Vagina (tissue), 2 donors: Measurements from ENCODE around the gene KRT23. TPM values are rescaled to one million over a fixed set of nuclear protein-coding genes. Genes with fewer than 3 reads are reported as not detected.
A peak's percentile ranks its signal among the peaks of the same experiment; 100 is the strongest.

Experiments used
- DNase-seq, 2 donors: peaks; one replicate each; pipeline ENCODE4 v3.0.0-alpha.2; 2017; ENCODE audit errors: extremely low spot score in 2 of 2
- H3K27ac ChIP-seq: fragments of 200-600 bp; sonication (generic); one replicate; pipeline ENCODE4 v1.5.1; 2019
- H3K27me3 ChIP-seq: fragments of 200-600 bp; sonication (generic); one replicate; pipeline ENCODE4 v1.5.1; 2019
- H3K36me3 ChIP-seq, 2 donors: fragments of 200-600 bp; sonication (generic); one replicate each; pipeline ENCODE4 v1.5.1; 2017 to 2019
- H3K4me1 ChIP-seq: fragments of 200-600 bp; sonication (generic); one replicate; pipeline ENCODE4 v1.5.1; 2019
- H3K4me3 ChIP-seq, 2 donors: fragments of 200-600 bp; sonication (generic); 1 replicate in 1 of 2; 2 replicates in 1 of 2; pipeline ENCODE4 v1.5.1; 2016 to 2019
- H3K9me3 ChIP-seq: fragments of 200-600 bp; sonication (generic); one replicate; pipeline ENCODE4 v1.5.1; 2019
- CTCF ChIP-seq, 3 experiments: fragments of 450-650 bp in 2 of 3; fragments of 200-600 bp in 1 of 3; sonication (generic) in 1 of 3; IDR thresholded peaks; one replicate each; pipeline ENCODE4 v1.5.1; 2017 to 2019; ENCODE audit warnings: antibody characterized with exemption in 3 of 3, mild to moderate bottlenecking in 2 of 3, moderate library complexity in 2 of 3
- POLR2A ChIP-seq, 2 donors: fragments of 450-650 bp; IDR thresholded peaks; one replicate each; pipeline ENCODE4 v1.6.1; 2017; ENCODE audit warnings: antibody characterized with exemption in 2 of 2, mild to moderate bottlenecking in 2 of 2, moderate library complexity in 2 of 2
- POLR2AphosphoS5 ChIP-seq, 2 donors: sonication (generic); formaldehyde crosslinking; IDR thresholded peaks; one replicate each; pipeline ENCODE4 v1.9.0; 2017; ENCODE audit warnings: antibody characterized with exemption in 2 of 2, mild to moderate bottlenecking in 2 of 2, low read depth in 1 of 2; ENCODE audit not compliant: insufficient read depth in 1 of 2
- intact Hi-C: fragments of 100-400 bp; cut with DNase I; formaldehyde crosslinking; loops from one replicate; pipeline ENCODE4 v1.15.1; 2023
- total RNA-seq: library from RNA; depleted of rRNA; stranded (reverse); fragments of >200 nt; gene quantifications from one replicate; pipeline ENCODE4 v1.2.3, GENCODE V29; 2016

The KRT23 gene
- total RNA-seq, 1 donor from 2014 or later: 0.98 TPM

- H3K4me1 ChIP-seq: peaks cover 41% of the 10 kb centered on the region
- H3K27ac ChIP-seq: peak overlapping the region; percentile 91
- intact Hi-C loops: loop anchor here (5.0 to 10.0 kb wide), 2 partner anchors 645 to 738 kb away; no protein-coding TSS in a partner anchor
- H3K36me3 ChIP-seq: no peaks in the 10 kb centered on the region
- no peaks in the 10 kb centered on the region for H3K9me3 ChIP-seq
- DNase-seq: no peak
- H3K27me3 ChIP-seq: no peaks in the 10 kb centered on the region
- TF ChIP-seq CTCF (IDR thresholded peaks at IDR 0.05) (no peak), POLR2AphosphoS5 (IDR thresholded peaks at IDR 0.05; ENCODE audit: insufficient read depth in 1 of 2, low read depth in 1 of 2) (no peak), POLR2A (IDR thresholded peaks at IDR 0.05) (no peak)
- H3K4me3 ChIP-seq: no peak overlapping the region
Measured at GRCh38 chr17:40909755-40910154, 27.7 kb downstream of the KRT23 start.

GRCh38 chr17:40909351-40909750 is 28.1 kb downstream of the KRT23 start:
- intact Hi-C loops: loop anchor here (5.0 kb wide), 1 partner anchor 738 kb away; no protein-coding TSS in a partner anchor
- peak in 1 of 2 donors; percentile 94 for DNase-seq
- H3K27ac ChIP-seq: peak overlapping the region; percentile 91
- no peaks in the 10 kb centered on the region for H3K27me3 ChIP-seq
- peaks cover 37% of the 10 kb centered on the region for H3K4me1 ChIP-seq
- H3K9me3 ChIP-seq: no peaks in the 10 kb centered on the region
- TF ChIP-seq CTCF (IDR thresholded peaks at IDR 0.05) (peak; percentile 60 to 91 (median 65)), POLR2AphosphoS5 (IDR thresholded peaks at IDR 0.05; ENCODE audit: insufficient read depth in 1 of 2, low read depth in 1 of 2) (peak in 1 of 2 donors; percentile 87), POLR2A (IDR thresholded peaks at IDR 0.05) (no peak)
- H3K4me3 ChIP-seq: no peak overlapping the region
- no peaks in the 10 kb centered on the region for H3K36me3 ChIP-seq

GRCh38 chr17:40906613-40907012 is 30.8 kb downstream of the KRT23 start:
- Histone ChIP-seq H3K27me3 (no peaks in the 10 kb centered on the region), H3K27ac (no peak overlapping the region), H3K36me3 (no peaks in the 10 kb centered on the region), H3K4me3 (no peak overlapping the region), H3K9me3 (no peaks in the 10 kb centered on the region), H3K4me1 (peaks cover 39% of the 10 kb centered on the region)
- DNase-seq: no peak
- intact Hi-C loops: loop anchor here (5.0 kb wide), 1 partner anchor 741 kb away; no protein-coding TSS in a partner anchor
- TF ChIP-seq CTCF (IDR thresholded peaks at IDR 0.05): no peak
- TF ChIP-seq POLR2AphosphoS5 (IDR thresholded peaks at IDR 0.05; ENCODE audit: insufficient read depth in 1 of 2, low read depth in 1 of 2): no peak
- TF ChIP-seq POLR2A (IDR thresholded peaks at IDR 0.05): no peak

GRCh38 chr17:40905370-40905769 is 32.1 kb downstream of the KRT23 start:
- H3K4me3 ChIP-seq: no peak overlapping the region
- no peaks in the 10 kb centered on the region for H3K9me3 ChIP-seq
- intact Hi-C loops: loop anchor here (5.0 kb wide), 1 partner anchor 742 kb away; no protein-coding TSS in a partner anchor
- H3K36me3 ChIP-seq: no peaks in the 10 kb centered on the region
- no peaks in the 10 kb centered on the region for H3K27me3 ChIP-seq
- peaks cover 28% of the 10 kb centered on the region for H3K4me1 ChIP-seq
- TF ChIP-seq POLR2A (IDR thresholded peaks at IDR 0.05) (no peak), POLR2AphosphoS5 (IDR thresholded peaks at IDR 0.05; ENCODE audit: insufficient read depth in 1 of 2, low read depth in 1 of 2) (no peak), CTCF (IDR thresholded peaks at IDR 0.05) (no peak)
- DNase-seq: no peak
- H3K27ac ChIP-seq: no peak overlapping the region

- no peaks in the 10 kb centered on the region for H3K27me3 ChIP-seq
- peaks cover 13% of the 10 kb centered on the region for H3K4me1 ChIP-seq
- H3K36me3 ChIP-seq: no peaks in the 10 kb centered on the region
- DNase-seq: no peak
- peak overlapping the region; percentile 83 for H3K27ac ChIP-seq
- no peak overlapping the region for H3K4me3 ChIP-seq
- intact Hi-C loops: no loop called here
- H3K9me3 ChIP-seq: no peaks in the 10 kb centered on the region
- TF ChIP-seq POLR2A (IDR thresholded peaks at IDR 0.05) (no peak), POLR2AphosphoS5 (IDR thresholded peaks at IDR 0.05; ENCODE audit: insufficient read depth in 1 of 2, low read depth in 1 of 2) (peak in 1 of 2 donors; percentile 81)
Measured at GRCh38 chr17:40903129-40903847, 34.2 kb downstream of the KRT23 start.
